HPDE6-E6E7 (cell line): ENCODE results near the gene COPS9.

ENCODE experiments used
- DNase-seq: peaks from one replicate; pipeline ENCODE4 v3.0.0; 2011; ENCODE audit warnings: missing footprints; ENCODE audit errors: extremely low spot score

Gene COPS9

GRCh38 chr2:240134956-240135520, 1.1 kb downstream of the COPS9 start:
- no peak for DNase-seq

- DNase-seq, result no peak
Observed at GRCh38 chr2:240134466-240134865, 1.6 kb downstream of the COPS9 start.

GRCh38 chr2:240133401-240133800, 2.7 kb downstream of the COPS9 start:
- no peak for DNase-seq

GRCh38 chr2:240132651-240132980, 3.5 kb downstream of the COPS9 start:
- no peak for DNase-seq

- DNase-seq, result no peak
Observed at GRCh38 chr2:240131941-240132650, 4.0 kb downstream of the COPS9 start.

GRCh38 chr2:240131296-240131695, 4.8 kb downstream of the COPS9 start:
- DNase-seq, result no peak

GRCh38 chr2:240130393-240131195, 5.5 kb downstream of the COPS9 start:
- DNase-seq, result no peak

- no peak for DNase-seq
Observed at GRCh38 chr2:240129731-240130392, 6.2 kb downstream of the COPS9 start.

- DNase-seq, result no peak
Observed at GRCh38 chr2:240129311-240129710, 6.8 kb downstream of the COPS9 start.

- no peak for DNase-seq
Observed at GRCh38 chr2:240128608-240129145, 7.4 kb downstream of the COPS9 start.

GRCh38 chr2:240127911-240128607, 8.0 kb downstream of the COPS9 start:
- no peak for DNase-seq

- DNase-seq, result no peak
Observed at GRCh38 chr2:240127191-240127750, 8.8 kb downstream of the COPS9 start.

GRCh38 chr2:240126731-240127130, 9.4 kb downstream of the COPS9 start:
- DNase-seq, result no peak

- no peak for DNase-seq
Observed at GRCh38 chr2:240125742-240126141, 10.4 kb downstream of the COPS9 start.

GRCh38 chr2:240124651-240125030, 11.5 kb downstream of the COPS9 start:
- DNase-seq, result no peak

GRCh38 chr2:240123821-240124650, 12.1 kb downstream of the COPS9 start:
- no peak for DNase-seq

- DNase-seq, result no peak
Observed at GRCh38 chr2:240121675-240122074, 14.4 kb downstream of the COPS9 start.

- DNase-seq, result no peak
Observed at GRCh38 chr2:240121190-240121589, 14.9 kb downstream of the COPS9 start.

GRCh38 chr2:240114233-240114632, 21.9 kb downstream of the COPS9 start:
- DNase-seq, result no peak

GRCh38 chr2:240112914-240113690, 23.0 kb downstream of the COPS9 start:
- no peak for DNase-seq
